HG03342 (cell line): ENCODE measurements around the gene DAB1.

Source experiments
- ATAC-seq: cut with Tn5 transposase; IDR thresholded peaks from one replicate; pipeline ENCODE4 v1.9.1; 2021; ENCODE audit warnings: mild to moderate bottlenecking, moderate library complexity; ENCODE audit not compliant: unreplicated experiment

Gene DAB1

GRCh38 chr1:56995414-56996100, 428.3 kb downstream of the DAB1 start:
- ATAC-seq = no peak

GRCh38 chr1:56993475-56993874, 430.4 kb downstream of the DAB1 start:
- ATAC-seq = no peak

GRCh38 chr1:56992318-56993125, 431.3 kb downstream of the DAB1 start:
- no peak for ATAC-seq

GRCh38 chr1:56991576-56991975, 432.3 kb downstream of the DAB1 start:
- no peak for ATAC-seq

GRCh38 chr1:56986397-56986796, 437.5 kb downstream of the DAB1 start:
- no peak for ATAC-seq

- ATAC-seq = no peak
These were observed 438.0 kb downstream of the DAB1 start for GRCh38 chr1:56985857-56986256.

- no peak for ATAC-seq
These were observed 440.4 kb downstream of the DAB1 start for GRCh38 chr1:56983484-56983883.

- no peak for ATAC-seq
These were observed 443.7 kb downstream of the DAB1 start for GRCh38 chr1:56979986-56980755.

- no peak for ATAC-seq
These were observed 445.0 kb downstream of the DAB1 start for GRCh38 chr1:56978819-56979218.

- ATAC-seq = no peak
These were observed 445.9 kb downstream of the DAB1 start for GRCh38 chr1:56977910-56978309.

GRCh38 chr1:56975446-56975845, 448.4 kb downstream of the DAB1 start:
- ATAC-seq = no peak

- ATAC-seq = no peak
These were observed 449.7 kb downstream of the DAB1 start for GRCh38 chr1:56973923-56974742.

GRCh38 chr1:56972976-56973375, 450.9 kb downstream of the DAB1 start:
- ATAC-seq = no peak

GRCh38 chr1:56970280-56970679, 453.6 kb downstream of the DAB1 start:
- ATAC-seq = no peak

GRCh38 chr1:56968878-56969495, 454.9 kb downstream of the DAB1 start:
- ATAC-seq = no peak

- ATAC-seq = no peak
These were observed 455.7 kb downstream of the DAB1 start for GRCh38 chr1:56967900-56968832.

- no peak for ATAC-seq
These were observed 456.5 kb downstream of the DAB1 start for GRCh38 chr1:56967355-56967754.

- no peak for ATAC-seq
These were observed 457.2 kb downstream of the DAB1 start for GRCh38 chr1:56966698-56966999.

- no peak for ATAC-seq
These were observed 457.8 kb downstream of the DAB1 start, which contains the start of gene C8B for GRCh38 chr1:56965916-56966697. TSS of gene C8B (minus strand) at chr1:56966015. CDS start at chr1:56965948, 67 bp downstream.
